Stimulated activated CD8-positive, alpha-beta memory T cell treated with anti-CD3 and anti-CD28 coated beads, Interleukin-4, amount 100 ng/mL, for 1 hour (primary cell): Measurements from ENCODE around the gene RBM48.
"Not testable (repeated sequence)": the region's sequence is repeated elsewhere in the genome, so short reads cannot be mapped to it uniquely, and the experiment has no call there.

ENCODE experiments used
- DNase-seq, 2 donors: peaks; one replicate each; pipeline ENCODE4 v3.0.0-alpha.2; 2020; ENCODE audit warnings: low read depth in 2 of 2, low spot score in 1 of 2

RBM48 gene

GRCh38 chr7:92543542-92543941 is 14.9 kb downstream of the RBM48 start:
- not testable (repeated sequence) for DNase-seq

DNA sequence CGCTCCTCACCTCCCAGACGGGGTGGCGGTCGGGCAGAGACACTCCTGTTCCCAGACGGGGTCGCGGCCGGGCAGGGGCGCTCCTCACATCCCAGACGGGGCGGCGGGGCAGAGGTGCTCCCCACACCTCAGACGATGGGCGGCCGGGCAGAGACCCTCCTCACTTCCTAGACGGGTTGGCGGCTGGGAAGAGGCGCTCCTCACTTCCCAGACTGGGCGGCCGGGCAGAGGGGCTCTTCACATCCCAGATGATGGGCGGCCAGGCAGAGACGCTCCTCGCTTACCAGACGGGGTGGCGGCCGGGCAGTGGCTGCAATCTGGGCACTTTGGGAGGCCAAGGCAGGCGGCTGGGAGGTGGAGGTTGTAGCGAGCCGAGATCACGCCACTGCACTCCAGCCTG is 16.5 kb downstream of the RBM48 start:
- not testable (repeated sequence) for DNase-seq

- DNase-seq, result no peak
Measured at GRCh38 chr7:92546856-92547497, 18.4 kb downstream of the RBM48 start.

GRCh38 chr7:92547579-92547978 is 19.0 kb downstream of the RBM48 start:
- no peak for DNase-seq

GRCh38 chr7:92550194-92550593 is 21.6 kb downstream of the RBM48 start:
- DNase-seq, result no peak

DNA sequence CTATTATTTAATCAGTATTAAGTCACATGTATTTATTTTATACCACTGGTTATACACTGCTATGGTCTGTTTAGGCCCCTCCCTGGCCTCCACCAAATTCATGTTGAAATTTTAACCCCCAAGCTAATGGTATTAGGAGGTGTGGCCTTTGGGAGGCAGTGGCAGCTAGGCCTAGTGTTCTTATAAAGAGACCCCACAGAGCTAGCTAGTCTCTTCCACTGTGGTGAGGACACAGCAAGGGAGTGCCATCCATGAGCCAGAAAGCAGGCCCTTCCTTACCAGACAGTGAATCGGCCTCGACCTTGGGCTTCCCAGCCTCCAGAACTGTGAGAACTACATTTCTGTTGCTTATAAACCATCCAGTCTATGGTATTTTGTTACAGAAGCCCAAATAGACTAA is 28.7 kb downstream of the RBM48 start:
- no peak for DNase-seq

- DNase-seq, result no peak
Measured at GRCh38 chr7:92557808-92558362, 29.3 kb downstream of the RBM48 start.

DNA sequence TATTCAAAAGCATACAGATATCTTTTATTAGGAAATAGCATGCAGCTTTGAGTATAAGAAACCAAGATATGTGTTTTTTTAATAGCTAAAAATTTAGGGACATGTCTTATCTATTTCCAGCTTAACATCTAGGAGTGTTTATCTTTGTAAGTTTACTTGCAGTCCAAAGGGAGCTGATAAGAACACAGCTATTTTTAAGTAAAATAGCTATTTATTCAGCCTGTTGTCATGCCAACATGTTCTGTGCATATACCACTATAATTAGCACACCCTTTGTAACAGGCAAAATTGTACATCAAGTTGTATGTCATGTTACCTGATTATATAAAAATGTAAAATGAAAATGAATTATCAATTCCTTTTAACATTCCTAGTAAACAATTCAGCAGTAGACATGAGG is 32.0 kb downstream of the RBM48 start:
- no peak for DNase-seq

GRCh38 chr7:92563345-92563744 is 34.8 kb downstream of the RBM48 start:
- DNase-seq, result no peak

DNA sequence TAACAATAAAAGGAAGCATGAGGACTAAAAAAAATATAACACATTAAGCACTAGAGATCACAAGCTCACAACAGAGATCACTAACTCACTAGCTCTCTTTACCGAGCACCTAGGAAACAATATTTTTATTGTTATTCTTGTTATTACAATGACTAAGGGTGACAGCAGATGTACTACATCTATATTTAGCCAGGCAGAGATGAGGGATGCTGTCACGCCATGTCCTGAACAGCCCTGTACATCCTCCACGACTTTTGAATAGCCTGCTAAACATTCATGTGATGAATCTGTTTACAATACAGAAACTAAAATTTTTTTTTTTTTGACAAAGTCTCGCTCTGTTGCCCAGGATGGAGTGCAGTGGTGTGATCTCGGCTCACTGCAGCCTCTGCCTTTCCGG is 38.9 kb downstream of the RBM48 start:
- DNase-seq, result no peak

DNA sequence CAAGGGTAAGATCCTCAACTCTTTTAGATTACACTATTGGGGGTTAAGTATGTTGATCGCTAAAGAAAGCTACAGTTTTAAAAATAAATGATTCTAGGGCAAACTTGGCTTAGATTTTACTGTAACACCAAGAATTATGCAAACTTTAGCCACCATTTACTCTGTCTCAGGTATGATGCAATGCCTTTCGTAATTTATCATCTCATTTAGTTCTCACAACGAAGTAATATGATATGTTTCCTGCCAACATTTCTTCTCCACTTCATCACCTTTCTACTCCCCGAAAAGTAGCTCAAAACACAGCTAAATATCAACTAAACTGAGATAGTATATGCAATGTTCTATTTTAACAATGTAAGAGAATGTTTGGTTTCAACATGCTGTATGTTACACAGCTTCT is 40.5 kb downstream of the RBM48 start:
- no peak for DNase-seq

DNA sequence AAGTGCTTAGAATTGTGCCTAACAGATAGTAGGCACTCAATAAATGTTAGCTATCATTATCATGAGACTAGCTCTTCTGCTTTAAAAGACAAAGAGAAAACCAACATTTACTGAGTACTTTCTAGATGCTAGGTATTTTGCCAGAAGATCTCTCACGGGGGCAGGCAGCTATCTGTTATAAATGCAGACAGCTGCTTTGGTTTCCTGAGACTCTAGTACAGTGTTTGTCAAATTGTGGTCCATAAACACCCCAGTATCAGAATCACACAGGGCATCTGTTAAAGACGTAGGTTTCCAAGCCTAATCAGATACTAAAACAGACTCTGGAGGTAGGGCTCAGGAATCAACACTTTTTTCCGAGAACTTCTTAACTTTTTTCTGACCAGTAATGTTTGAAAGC is 47.7 kb downstream of the RBM48 start:
- no peak for DNase-seq

GRCh38 chr7:92582948-92583347 is 54.4 kb downstream of the RBM48 start:
- no peak for DNase-seq

DNA sequence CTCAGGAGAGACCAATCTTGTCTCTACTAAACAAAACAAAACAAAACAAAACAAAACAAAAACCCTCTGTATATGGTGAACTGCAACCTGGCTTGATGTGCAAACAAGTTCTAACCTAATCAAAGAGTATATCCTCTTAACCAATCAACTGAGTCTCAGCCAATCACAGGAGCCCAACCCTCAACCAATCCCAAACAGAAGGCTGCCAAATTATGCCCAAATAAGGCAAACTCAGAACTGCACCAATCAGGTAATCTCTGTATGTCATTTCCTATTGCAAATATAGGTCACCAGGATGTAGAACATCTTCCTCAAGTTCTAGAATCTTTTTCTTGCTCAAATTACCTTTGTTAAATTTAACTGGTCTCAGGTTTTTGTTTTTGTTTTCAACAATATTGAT is 56.4 kb downstream of the RBM48 start:
- no peak for DNase-seq

DNA sequence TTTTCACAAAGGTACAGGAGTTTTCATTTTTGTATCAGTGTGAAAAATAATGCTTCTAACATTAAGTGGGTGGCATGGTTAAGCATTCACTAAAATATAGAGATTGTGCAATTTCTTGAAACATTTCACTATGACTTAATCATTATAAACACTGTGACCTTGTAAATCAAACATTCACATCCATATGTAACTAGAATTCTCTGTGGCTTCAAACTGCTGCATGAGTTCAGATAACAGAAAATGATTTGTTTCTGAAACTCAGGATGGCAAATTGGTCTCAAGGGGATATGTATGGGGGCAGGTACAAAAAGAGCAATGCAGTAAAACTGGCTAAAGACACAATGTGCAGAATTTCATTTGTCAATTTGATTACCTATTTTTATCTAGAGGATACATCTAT is 57.8 kb downstream of the RBM48 start:
- DNase-seq, result no peak

- DNase-seq, result no peak
Measured at GRCh38 chr7:92586841-92587240, 58.2 kb downstream of the RBM48 start.
